HG03097 (cell line): ENCODE measurements around the gene CNTNAP4.

Experiments
- ATAC-seq: cut with Tn5 transposase; IDR thresholded peaks from one replicate; pipeline ENCODE4 v1.9.1; 2021; ENCODE audit not compliant: unreplicated experiment, low FRiP score

CNTNAP4 gene

GRCh38 chr16:76387994-76388393 is 110.8 kb downstream of the CNTNAP4 start:
- ATAC-seq: no peak

GRCh38 chr16:76389126-76389525 is 111.9 kb downstream of the CNTNAP4 start:
- no peak for ATAC-seq

- no peak for ATAC-seq
Observed at GRCh38 chr16:76390476-76390875, 113.3 kb downstream of the CNTNAP4 start.

GRCh38 chr16:76396977-76397376 is 119.8 kb downstream of the CNTNAP4 start:
- no peak for ATAC-seq

- ATAC-seq: no peak
Observed at GRCh38 chr16:76409706-76410105, 132.5 kb downstream of the CNTNAP4 start.

GRCh38 chr16:76421571-76421970 is 144.4 kb downstream of the CNTNAP4 start:
- ATAC-seq: no peak

GRCh38 chr16:76428858-76429257 is 151.7 kb downstream of the CNTNAP4 start:
- ATAC-seq: no peak

GRCh38 chr16:76441391-76441790 is 164.2 kb downstream of the CNTNAP4 start:
- no peak for ATAC-seq

GRCh38 chr16:76441876-76442275 is 164.7 kb downstream of the CNTNAP4 start:
- no peak for ATAC-seq

- no peak for ATAC-seq
Observed at GRCh38 chr16:76443973-76444372, 166.8 kb downstream of the CNTNAP4 start.

GRCh38 chr16:76444832-76445231 is 167.6 kb downstream of the CNTNAP4 start:
- ATAC-seq: no peak

GRCh38 chr16:76445815-76446214 is 168.6 kb downstream of the CNTNAP4 start:
- no peak for ATAC-seq

GRCh38 chr16:76446251-76446650 is 169.1 kb downstream of the CNTNAP4 start:
- no peak for ATAC-seq

- ATAC-seq: no peak
Observed at GRCh38 chr16:76450890-76451289, 173.7 kb downstream of the CNTNAP4 start.

- ATAC-seq: no peak
Observed at GRCh38 chr16:76455257-76455656, 178.1 kb downstream of the CNTNAP4 start.

- ATAC-seq: no peak
Observed at GRCh38 chr16:76456016-76456415, 178.8 kb downstream of the CNTNAP4 start.

GRCh38 chr16:76459111-76459510 is 181.9 kb downstream of the CNTNAP4 start:
- ATAC-seq: no peak

- no peak for ATAC-seq
Observed at GRCh38 chr16:76461836-76462235, 184.6 kb downstream of the CNTNAP4 start.

- ATAC-seq: no peak
Observed at GRCh38 chr16:76464955-76465620, 187.9 kb downstream of the CNTNAP4 start.

- ATAC-seq: no peak
Observed at GRCh38 chr16:76466871-76467270, 189.7 kb downstream of the CNTNAP4 start.

- ATAC-seq: no peak
Observed at GRCh38 chr16:76474048-76474447, 196.8 kb downstream of the CNTNAP4 start.

- ATAC-seq: no peak
Observed at GRCh38 chr16:76478105-76478504, 200.9 kb downstream of the CNTNAP4 start.
